NCI-H460 (cell line): ENCODE results near the gene FBLN7. TPM values are rescaled to one million over a fixed set of nuclear protein-coding genes. Genes with fewer than 3 reads are reported as not detected.

Experiments used
- DNase-seq: peaks from one replicate; pipeline ENCODE4 v3.0.0-alpha.2; 2016; ENCODE audit warnings: low read depth; ENCODE audit errors: extremely low read depth
- total RNA-seq: library from RNA; depleted of rRNA; stranded (reverse); fragments of >200 nt; shearing (Covaris generic); gene quantifications from 2 replicates; pipeline ENCODE4 v1.2.3, GENCODE V29; 2014; rRNA removed

FBLN7 gene
- total RNA-seq, 1 experiment from 2014 or later, result 0.40 TPM

- no peak for DNase-seq
Observed at GRCh38 chr2:112217854-112218253, 79.7 kb downstream of the FBLN7 start.

- no peak for DNase-seq
Observed at GRCh38 chr2:112220186-112220585, 82.0 kb downstream of the FBLN7 start.

GRCh38 chr2:112220831-112221230 lies 82.6 kb downstream of the FBLN7 start:
- no peak for DNase-seq

GRCh38 chr2:112229348-112229747 lies 91.2 kb downstream of the FBLN7 start:
- DNase-seq, result no peak

GRCh38 chr2:112230371-112230770 lies 92.2 kb downstream of the FBLN7 start:
- no peak for DNase-seq

Other genes with a start within 250 kb of the FBLN7 start
- gene MERTK, start 239.8 kb upstream of the FBLN7 start, total RNA-seq, result 1.1 and 1.2 TPM in 2 replicates
- gene TMEM87B, start 83.1 kb upstream of the FBLN7 start, total RNA-seq, result 16.1 and 17.6 TPM in 2 replicates
- 18.3 and 27.0 TPM in 2 replicates for gene ZC3H8, start 116.7 kb downstream of the FBLN7 start, total RNA-seq
- 6.2 and 8.7 TPM in 2 replicates for gene ZC3H6, start 137.2 kb downstream of the FBLN7 start, total RNA-seq